Left colon (tissue), 2 donors: ENCODE results near the gene SSR3. TPM values are rescaled to one million over a fixed set of nuclear protein-coding genes. Genes with fewer than 3 reads are reported as not detected.

ENCODE experiments used
- ATAC-seq: fragments of 200-7000 bp; cut with Tn5 transposase; one replicate; pipeline ENCODE4 v1.9.1; 2020; ENCODE audit warnings: mild to moderate bottlenecking, moderate library complexity
- DNase-seq, 2 donors: peaks; one replicate each; pipeline ENCODE4 v3.0.0-alpha.2; 2020
- intact Hi-C, 2 donors: fragments of 100-400 bp; cut with DNase I in 1 of 2; cut with micrococcal nuclease in 1 of 2; formaldehyde crosslinking; loops; one replicate each; pipeline versions ENCODE4 v1.11.2 to v1.14.0; 2022; cut with DNase I, micrococcal nuclease
- total RNA-seq, 2 donors: library from RNA; stranded (reverse); fragmentation: NEBNext Ultra II Directional; extraction: Animal tissue kit (Norgen Biotek cat#: 25700); gene quantifications; one replicate each; pipeline ENCODE4 v1.2.1, GENCODE V29; 2021
- donor health status: DM: no; HTN: no; CAD: no.
- donor health status: DM: yes; HTN: yes; CAD: no.

SSR3 gene
- total RNA-seq, 2 donors from 2014 or later: 114 to 123 TPM

- intact Hi-C loops: no loop called here
- no peak for ATAC-seq
- no peak for DNase-seq
Observed at GRCh38 chr3:156547637-156548036, 7.3 kb downstream of the SSR3 start.

GRCh38 chr3:156543043-156543555 lies 11.8 kb downstream of the SSR3 start:
- no peak for ATAC-seq

GRCh38 chr3:156542101-156543042 lies 12.5 kb downstream of the SSR3 start:
- intact Hi-C loops: no loop called here
- no peak for ATAC-seq
- DNase-seq: no peak

More at GRCh38 chr3:156543043-156543555, 11.8 kb downstream of the SSR3 start:
- intact Hi-C loops: no loop called here
- DNase-seq: no peak

GRCh38 chr3:156539802-156540201 lies 15.1 kb downstream of the SSR3 start:
- intact Hi-C loops: loop anchor here in 1 of 2 donors (10.0 kb wide), 1 partner anchor 545 kb away; no protein-coding TSS in a partner anchor
- ATAC-seq (no peak), DNase-seq (no peak)

- ATAC-seq (no peak), DNase-seq (no peak)
- intact Hi-C loops: loop anchor here in 1 of 2 donors (10.0 kb wide), 1 partner anchor 546 kb away; no protein-coding TSS in a partner anchor
Observed at GRCh38 chr3:156539051-156539450, 15.9 kb downstream of the SSR3 start.

- DNase-seq: no peak
- intact Hi-C loops: loop anchor here in 1 of 2 donors (10.0 kb wide), 1 partner anchor 548 kb away; no protein-coding TSS in a partner anchor
- no peak for ATAC-seq
Observed at GRCh38 chr3:156536524-156537316, 18.2 kb downstream of the SSR3 start.

GRCh38 chr3:156535798-156536197 lies 19.1 kb downstream of the SSR3 start:
- intact Hi-C loops: loop anchor here in 1 of 2 donors (10.0 kb wide), 1 partner anchor 549 kb away; no protein-coding TSS in a partner anchor
- DNase-seq (no peak), ATAC-seq (no peak)

GRCh38 chr3:156535162-156535627 lies 19.7 kb downstream of the SSR3 start:
- intact Hi-C loops: loop anchor here in 1 of 2 donors (10.0 kb wide), 1 partner anchor 550 kb away; no protein-coding TSS in a partner anchor
- peak in 1 of 2 donors; percentile 67 for DNase-seq
- ATAC-seq: peak; percentile 91

- no peak for DNase-seq
- intact Hi-C loops: loop anchor here in 1 of 2 donors (10.0 kb wide), 1 partner anchor 552 kb away; no protein-coding TSS in a partner anchor
- no peak for ATAC-seq
Observed at GRCh38 chr3:156533205-156533604, 21.7 kb downstream of the SSR3 start.

GRCh38 chr3:156532730-156533129 lies 22.2 kb downstream of the SSR3 start:
- ATAC-seq: no peak
- intact Hi-C loops: loop anchor here in 1 of 2 donors (10.0 kb wide), 1 partner anchor 552 kb away; no protein-coding TSS in a partner anchor
- DNase-seq: no peak

- ATAC-seq (no peak), DNase-seq (no peak)
- intact Hi-C loops: loop anchor here in 1 of 2 donors (10.0 kb wide), 1 partner anchor 554 kb away; no protein-coding TSS in a partner anchor
Observed at GRCh38 chr3:156530980-156531379, 23.9 kb downstream of the SSR3 start.

- intact Hi-C loops: no loop called here
- ATAC-seq (no peak), DNase-seq (no peak)
Observed at GRCh38 chr3:156527060-156527459, 27.9 kb downstream of the SSR3 start.

- DNase-seq (no peak), ATAC-seq (no peak)
- intact Hi-C loops: no loop called here
Observed at GRCh38 chr3:156525808-156526207, 29.1 kb downstream of the SSR3 start.

GRCh38 chr3:156522673-156523072 lies 32.2 kb downstream of the SSR3 start:
- DNase-seq: no peak
- no peak for ATAC-seq
- intact Hi-C loops: no loop called here

GRCh38 chr3:156519758-156520162 lies 35.2 kb downstream of the SSR3 start:
- intact Hi-C loops: no loop called here
- no peak for ATAC-seq
- no peak for DNase-seq

GRCh38 chr3:156518726-156519125 lies 36.2 kb downstream of the SSR3 start:
- ATAC-seq: no peak
- DNase-seq: no peak
- intact Hi-C loops: no loop called here

GRCh38 chr3:156516961-156517360 lies 38.0 kb downstream of the SSR3 start:
- ATAC-seq (no peak), DNase-seq (no peak)
- intact Hi-C loops: no loop called here

GRCh38 chr3:156516284-156516683 lies 38.6 kb downstream of the SSR3 start:
- intact Hi-C loops: no loop called here
- no peak for ATAC-seq
- DNase-seq: no peak

- intact Hi-C loops: no loop called here
- DNase-seq: no peak
- peak; percentile 52 for ATAC-seq
Observed at GRCh38 chr3:156513619-156514018, 41.3 kb downstream of the SSR3 start.
